ENCODE measurements around the gene MS4A8.
"Not testable (repeated sequence)": the region's sequence is repeated elsewhere in the genome, so short reads cannot be mapped to it uniquely, and the experiment has no call there.

The MS4A8 gene

GRCh38 chr11:60711276-60711675 is 11.9 kb downstream of the MS4A8 start:
- no peaks in the 10 kb centered on the region for H3K36me3 Mint-ChIP-seq
- H3K9me3 Mint-ChIP-seq = no peaks in the 10 kb centered on the region
- H3K4me3 Mint-ChIP-seq = no peak overlapping the region
- no peak for ATAC-seq
- no peaks in the 10 kb centered on the region for H3K4me1 Mint-ChIP-seq
- H3K27ac Mint-ChIP-seq = no peak overlapping the region
- no peak for DNase-seq (ENCODE audit: low spot score in 2 of 2)

GRCh38 chr11:60713423-60713822 is 14.0 kb downstream of the MS4A8 start:
- ATAC-seq; H3K27ac Mint-ChIP-seq; DNase-seq (ENCODE audit: low spot score in 2 of 2); H3K36me3 Mint-ChIP-seq; H3K4me3 Mint-ChIP-seq; H3K9me3 Mint-ChIP-seq; H3K4me1 Mint-ChIP-seq: not testable (repeated sequence)

GRCh38 chr11:60717956-60718355 is 18.5 kb downstream of the MS4A8 start:
- no peak overlapping the region for H3K4me3 Mint-ChIP-seq
- no peak overlapping the region for H3K27ac Mint-ChIP-seq
- DNase-seq (ENCODE audit: low spot score in 2 of 2) (peak in 1 of 2 donors; percentile 67), ATAC-seq (peak; percentile 85)
- H3K36me3 Mint-ChIP-seq = no peaks in the 10 kb centered on the region
- peaks cover 5% of the 10 kb centered on the region for H3K4me1 Mint-ChIP-seq
- no peaks in the 10 kb centered on the region for H3K9me3 Mint-ChIP-seq

GRCh38 chr11:60718524-60719316 is 19.3 kb downstream of the MS4A8 start:
- H3K27ac Mint-ChIP-seq = no peak overlapping the region
- no peaks in the 10 kb centered on the region for H3K36me3 Mint-ChIP-seq
- peaks cover 5% of the 10 kb centered on the region for H3K4me1 Mint-ChIP-seq
- DNase-seq (ENCODE audit: low spot score in 2 of 2) (no peak), ATAC-seq (peak; percentile 86)
- H3K4me3 Mint-ChIP-seq = no peak overlapping the region
- H3K9me3 Mint-ChIP-seq = no peaks in the 10 kb centered on the region

GRCh38 chr11:60719391-60719790 is 20.0 kb downstream of the MS4A8 start:
- H3K36me3 Mint-ChIP-seq = no peaks in the 10 kb centered on the region
- DNase-seq (ENCODE audit: low spot score in 2 of 2) = no peak
- no peak for ATAC-seq
- no peak overlapping the region for H3K4me3 Mint-ChIP-seq
- H3K27ac Mint-ChIP-seq = no peak overlapping the region
- H3K4me1 Mint-ChIP-seq = peaks cover 5% of the 10 kb centered on the region
- no peaks in the 10 kb centered on the region for H3K9me3 Mint-ChIP-seq

- ATAC-seq (no peak), DNase-seq (ENCODE audit: low spot score in 2 of 2) (no peak)
- Mint-ChIP-seq H3K4me3 (no peak overlapping the region), H3K9me3 (no peaks in the 10 kb centered on the region), H3K4me1 (peaks cover 5% of the 10 kb centered on the region), H3K36me3 (no peaks in the 10 kb centered on the region), H3K27ac (no peak overlapping the region)
Observed at GRCh38 chr11:60720460-60720859, 21.0 kb downstream of the MS4A8 start.

- Mint-ChIP-seq H3K4me1 (no peaks in the 10 kb centered on the region), H3K27ac (no peak within 1 kb of the TSS), H3K9me3 (no peaks in the 10 kb centered on the region), H3K36me3 (no peaks in the 10 kb centered on the region), H3K4me3 (no peak within 1 kb of the TSS)
- no peak for DNase-seq (ENCODE audit: low spot score in 2 of 2)
- no peak for ATAC-seq
Observed at GRCh38 chr11:60724420-60724819, 25.0 kb downstream of the MS4A8 start, which contains the start of gene MS4A18. Gene MS4A18, plus strand, starts transcription at chr11:60724720.

- no peak overlapping the region for H3K27ac Mint-ChIP-seq
- no peak for ATAC-seq
- H3K4me1 Mint-ChIP-seq = no peaks in the 10 kb centered on the region
- no peak for DNase-seq (ENCODE audit: low spot score in 2 of 2)
- no peaks in the 10 kb centered on the region for H3K9me3 Mint-ChIP-seq
- H3K4me3 Mint-ChIP-seq = no peak overlapping the region
- H3K36me3 Mint-ChIP-seq = no peaks in the 10 kb centered on the region
Observed at GRCh38 chr11:60725592-60725991, 26.2 kb downstream of the MS4A8 start.

GRCh38 chr11:60731586-60731985 is 32.2 kb downstream of the MS4A8 start:
- no peaks in the 10 kb centered on the region for H3K4me1 Mint-ChIP-seq
- no peak overlapping the region for H3K27ac Mint-ChIP-seq

GRCh38 chr11:60734279-60734678 is 34.9 kb downstream of the MS4A8 start:
- ATAC-seq = no peak
- no peaks in the 10 kb centered on the region for H3K36me3 Mint-ChIP-seq
- no peak overlapping the region for H3K4me3 Mint-ChIP-seq
- H3K4me1 Mint-ChIP-seq = no peaks in the 10 kb centered on the region
- no peak for DNase-seq (ENCODE audit: low spot score in 2 of 2)
- no peaks in the 10 kb centered on the region for H3K9me3 Mint-ChIP-seq
- H3K27ac Mint-ChIP-seq = no peak overlapping the region

More at GRCh38 chr11:60731586-60731985, 32.2 kb downstream of the MS4A8 start:
- no peak for ATAC-seq
- no peaks in the 10 kb centered on the region for H3K9me3 Mint-ChIP-seq
- DNase-seq (ENCODE audit: low spot score in 2 of 2) = no peak
- H3K4me3 Mint-ChIP-seq = no peak overlapping the region
- H3K36me3 Mint-ChIP-seq = no peaks in the 10 kb centered on the region

GRCh38 chr11:60739114-60739513 is 39.7 kb downstream of the MS4A8 start:
- H3K27ac Mint-ChIP-seq = no peak overlapping the region
- no peaks in the 10 kb centered on the region for H3K36me3 Mint-ChIP-seq
- ATAC-seq (no peak), DNase-seq (ENCODE audit: low spot score in 2 of 2) (no peak)
- no peaks in the 10 kb centered on the region for H3K4me1 Mint-ChIP-seq
- no peak overlapping the region for H3K4me3 Mint-ChIP-seq
- H3K9me3 Mint-ChIP-seq = no peaks in the 10 kb centered on the region

GRCh38 chr11:60740573-60740972 is 41.2 kb downstream of the MS4A8 start:
- H3K4me1 Mint-ChIP-seq = no peaks in the 10 kb centered on the region
- H3K9me3 Mint-ChIP-seq = no peaks in the 10 kb centered on the region
- H3K36me3 Mint-ChIP-seq = no peaks in the 10 kb centered on the region
- ATAC-seq (no peak), DNase-seq (ENCODE audit: low spot score in 2 of 2) (no peak)
- no peak overlapping the region for H3K27ac Mint-ChIP-seq
- H3K4me3 Mint-ChIP-seq = no peak overlapping the region

- Mint-ChIP-seq H3K4me1 (no peaks in the 10 kb centered on the region), H3K36me3 (no peaks in the 10 kb centered on the region), H3K9me3 (no peaks in the 10 kb centered on the region), H3K27ac (no peak overlapping the region), H3K4me3 (no peak overlapping the region)
- DNase-seq (ENCODE audit: low spot score in 2 of 2) (no peak), ATAC-seq (no peak)
Observed at GRCh38 chr11:60741421-60741820, 42.0 kb downstream of the MS4A8 start.

GRCh38 chr11:60743058-60743457 is 43.6 kb downstream of the MS4A8 start:
- Mint-ChIP-seq H3K4me3 (no peak overlapping the region), H3K9me3 (peaks cover 3% of the 10 kb centered on the region), H3K36me3 (no peaks in the 10 kb centered on the region), H3K27ac (no peak overlapping the region), H3K4me1 (no peaks in the 10 kb centered on the region)
- DNase-seq (ENCODE audit: low spot score in 2 of 2) = no peak
- ATAC-seq = no peak

- no peak for ATAC-seq
- Mint-ChIP-seq H3K27ac (no peak overlapping the region), H3K4me1 (no peaks in the 10 kb centered on the region), H3K36me3 (no peaks in the 10 kb centered on the region), H3K9me3 (peaks cover 3% of the 10 kb centered on the region), H3K4me3 (no peak overlapping the region)
- no peak for DNase-seq (ENCODE audit: low spot score in 2 of 2)
Observed at GRCh38 chr11:60744114-60744513, 44.7 kb downstream of the MS4A8 start.

- Mint-ChIP-seq H3K36me3 (no peaks in the 10 kb centered on the region), H3K9me3 (peaks cover 3% of the 10 kb centered on the region), H3K27ac (no peak overlapping the region), H3K4me1 (no peaks in the 10 kb centered on the region), H3K4me3 (no peak overlapping the region)
- DNase-seq (ENCODE audit: low spot score in 2 of 2) = no peak
- no peak for ATAC-seq
Observed at GRCh38 chr11:60747359-60747873, 48.0 kb downstream of the MS4A8 start.
